Neural progenitor cell (in vitro differentiated cells): ENCODE data around the gene L3MBTL1.

ENCODE experiments used
- CTCF ChIP-seq: fragments of 200-600 bp; sonication (generic); IDR thresholded peaks from 2 replicates; pipeline ENCODE4 v1.5.1; 2017; ENCODE audit warnings: antibody characterized with exemption, mild to moderate bottlenecking
- EZH2 ChIP-seq: fragments of 200-600 bp; sonication (generic); IDR thresholded peaks from 2 replicates; pipeline ENCODE4 v1.6.1; 2017; ENCODE audit warnings: antibody characterized with exemption, mild to moderate bottlenecking, moderate library complexity
- EZH2phosphoT487 ChIP-seq: fragments of 200-600 bp; sonication (generic); IDR thresholded peaks from 2 replicates; pipeline ENCODE4 v1.6.1; 2017; ENCODE audit warnings: antibody characterized with exemption

DNA sequence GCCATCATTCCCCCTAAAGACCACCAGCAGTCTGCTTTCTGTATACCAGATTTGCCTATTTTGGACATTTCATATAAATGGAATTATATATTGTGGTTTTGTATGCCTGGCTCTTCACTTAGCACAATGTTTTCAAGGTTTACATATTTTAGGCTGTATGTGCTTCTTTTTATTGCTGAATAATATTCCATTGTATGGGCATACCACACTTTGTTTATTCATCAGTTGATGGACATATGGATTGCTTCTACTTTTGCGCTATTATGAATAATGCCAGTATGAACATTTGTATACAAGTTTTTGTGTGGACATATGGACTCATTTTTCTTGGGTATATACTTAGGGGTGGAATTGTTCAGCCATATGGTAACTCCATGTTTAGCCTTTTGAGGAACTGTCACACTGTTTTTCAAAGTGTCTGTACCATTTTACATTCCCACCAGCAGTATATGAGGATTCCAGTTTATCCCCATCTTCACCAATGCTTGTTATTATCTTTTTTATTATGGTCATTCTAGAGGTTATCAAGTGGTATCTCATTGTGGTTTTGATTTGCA lies 12.7 kb downstream of the L3MBTL1 start:
- no peak for TF ChIP-seq CTCF
- TF ChIP-seq EZH2 = no peak
- no peak for TF ChIP-seq EZH2phosphoT487
